ENCODE measurements around the gene BICD1.
"Not testable (repeated sequence)": the region's sequence is repeated elsewhere in the genome, so short reads cannot be mapped to it uniquely, and the experiment has no call there.

Gene BICD1

DNA sequence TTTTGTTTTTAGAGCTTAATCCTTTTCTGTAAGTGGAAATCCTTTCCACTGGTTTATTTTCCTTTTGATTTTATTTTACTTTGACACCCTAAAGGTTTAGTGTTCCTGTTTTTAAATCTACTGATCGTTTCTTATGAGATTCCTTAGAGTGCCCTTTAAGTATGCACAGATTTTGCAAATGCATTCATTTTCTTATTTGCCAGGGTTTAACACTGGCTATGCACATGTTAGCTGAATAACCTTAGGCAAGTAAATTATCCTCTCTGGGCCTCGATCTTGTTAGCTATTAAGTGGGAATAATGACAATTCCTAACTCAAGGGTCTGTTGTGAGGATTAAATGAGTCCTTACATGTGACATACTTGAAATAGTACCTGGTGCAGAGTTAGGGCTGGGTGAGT, 136.0 kb downstream of the BICD1 start:
- no peak for DNase-seq (ENCODE audit: low read depth in 2 of 2)

DNA sequence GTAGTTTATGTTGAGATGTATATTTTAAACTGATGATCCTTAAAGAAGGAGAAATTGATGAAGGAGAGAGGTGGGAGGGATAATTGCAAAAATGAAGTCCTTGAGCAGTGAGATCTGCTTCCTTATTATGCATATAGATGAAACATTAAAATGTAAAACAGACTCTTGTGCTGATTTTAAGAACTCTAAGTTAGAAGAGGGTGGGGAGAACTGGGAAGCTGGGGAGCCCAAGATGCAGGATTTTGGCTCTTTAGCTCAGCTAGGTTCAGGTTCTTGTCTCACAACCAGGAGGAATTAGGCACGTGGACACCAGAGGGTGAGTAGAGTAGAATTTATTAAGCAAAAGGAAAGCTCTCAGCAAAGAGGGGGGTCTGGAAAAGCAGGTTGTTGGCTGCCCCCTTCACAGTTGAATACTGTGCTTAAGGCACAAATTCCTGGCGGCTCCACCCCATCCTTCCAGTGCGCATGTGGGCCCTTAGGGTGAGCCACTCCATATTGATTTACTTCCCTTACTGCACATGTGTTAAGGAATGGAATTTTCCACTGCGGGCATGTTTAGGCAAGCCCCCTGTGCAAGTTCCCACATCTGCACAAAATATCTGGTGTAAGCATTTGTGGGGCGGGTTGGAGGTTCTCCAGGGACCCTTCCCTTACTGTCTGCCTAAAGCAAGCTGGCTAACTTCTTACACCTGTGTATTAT, 141.9 kb downstream of the BICD1 start:
- DNase-seq (ENCODE audit: low read depth in 2 of 2) = peak; percentile 24 to 29

DNA sequence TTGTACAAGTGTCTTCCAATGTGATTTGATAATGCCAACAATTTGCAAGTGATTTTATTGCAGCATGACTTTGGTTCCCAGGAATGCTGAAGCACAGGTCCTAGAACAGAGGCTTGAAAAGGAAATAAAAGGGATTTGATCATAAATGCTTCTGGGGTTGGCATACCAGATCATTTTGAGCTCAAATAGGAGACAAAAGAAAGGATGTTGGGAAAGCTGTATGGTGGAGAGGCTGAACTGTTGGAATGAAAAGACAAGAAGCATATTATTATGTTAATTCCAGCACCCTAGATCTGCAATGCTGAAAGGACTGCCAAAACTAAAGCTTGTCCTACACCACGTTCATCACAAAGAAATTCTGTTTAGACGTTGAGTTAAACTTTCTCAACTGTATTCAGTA, 143.1 kb downstream of the BICD1 start:
- no peak for DNase-seq (ENCODE audit: low read depth in 2 of 2)

GRCh38 chr12:32252199-32253073, 145.8 kb downstream of the BICD1 start:
- no peak for DNase-seq (ENCODE audit: low read depth in 2 of 2)

- no peak for DNase-seq (ENCODE audit: low read depth in 2 of 2)
Observed at GRCh38 chr12:32253154-32253790, 146.6 kb downstream of the BICD1 start.

DNA sequence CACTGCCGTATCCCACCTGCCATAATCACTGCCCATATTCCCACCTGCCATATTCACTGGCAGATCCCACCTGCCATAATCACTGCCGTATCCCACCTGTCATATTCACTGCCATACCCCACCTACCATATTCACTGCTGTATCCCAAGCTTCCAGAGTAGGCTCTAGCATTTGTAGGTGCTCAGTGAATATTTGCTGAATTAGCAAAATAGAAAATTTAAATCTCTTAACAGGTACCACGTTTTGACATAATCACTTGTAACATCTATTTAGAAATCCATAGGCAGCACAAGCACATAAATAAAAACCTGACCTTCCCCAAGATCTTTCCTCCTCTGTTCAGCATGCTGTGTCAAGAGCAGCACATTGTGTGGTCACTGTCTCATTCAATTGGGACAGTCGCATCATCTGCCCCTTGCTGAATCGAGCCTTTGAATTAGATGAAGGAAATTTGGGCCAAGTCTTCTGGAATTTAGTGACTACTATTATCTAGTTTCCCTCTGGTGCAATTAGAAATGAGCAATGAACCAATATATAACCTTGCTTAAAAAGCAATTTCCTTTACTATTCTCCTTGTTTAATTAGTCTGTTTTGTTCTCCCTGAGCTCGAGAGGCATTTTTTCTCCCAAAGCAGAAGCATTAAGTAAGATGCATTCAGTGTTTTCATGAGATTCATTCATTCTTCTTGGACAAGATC, 147.8 kb downstream of the BICD1 start:
- no peak for DNase-seq (ENCODE audit: low read depth in 2 of 2)

DNA sequence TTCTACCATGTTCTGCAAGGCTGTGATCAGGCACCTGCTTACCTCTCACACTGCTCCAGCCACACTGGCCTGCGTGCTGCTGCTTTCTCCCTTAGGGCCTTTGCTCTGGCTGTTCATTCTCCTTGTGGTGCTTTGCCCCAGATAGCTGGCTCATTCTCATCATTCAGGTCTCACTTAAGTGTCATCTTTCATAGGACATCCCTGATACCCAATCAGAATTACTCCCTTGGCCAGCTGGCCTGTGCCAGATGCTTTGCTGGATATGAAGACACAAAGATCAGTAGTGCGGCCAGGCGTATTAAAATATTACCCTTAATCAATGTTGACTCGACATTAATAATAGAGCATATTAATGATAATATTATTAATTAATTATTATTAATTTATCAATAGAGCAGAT, 148.9 kb downstream of the BICD1 start:
- DNase-seq (ENCODE audit: low read depth in 2 of 2) = no peak

DNA sequence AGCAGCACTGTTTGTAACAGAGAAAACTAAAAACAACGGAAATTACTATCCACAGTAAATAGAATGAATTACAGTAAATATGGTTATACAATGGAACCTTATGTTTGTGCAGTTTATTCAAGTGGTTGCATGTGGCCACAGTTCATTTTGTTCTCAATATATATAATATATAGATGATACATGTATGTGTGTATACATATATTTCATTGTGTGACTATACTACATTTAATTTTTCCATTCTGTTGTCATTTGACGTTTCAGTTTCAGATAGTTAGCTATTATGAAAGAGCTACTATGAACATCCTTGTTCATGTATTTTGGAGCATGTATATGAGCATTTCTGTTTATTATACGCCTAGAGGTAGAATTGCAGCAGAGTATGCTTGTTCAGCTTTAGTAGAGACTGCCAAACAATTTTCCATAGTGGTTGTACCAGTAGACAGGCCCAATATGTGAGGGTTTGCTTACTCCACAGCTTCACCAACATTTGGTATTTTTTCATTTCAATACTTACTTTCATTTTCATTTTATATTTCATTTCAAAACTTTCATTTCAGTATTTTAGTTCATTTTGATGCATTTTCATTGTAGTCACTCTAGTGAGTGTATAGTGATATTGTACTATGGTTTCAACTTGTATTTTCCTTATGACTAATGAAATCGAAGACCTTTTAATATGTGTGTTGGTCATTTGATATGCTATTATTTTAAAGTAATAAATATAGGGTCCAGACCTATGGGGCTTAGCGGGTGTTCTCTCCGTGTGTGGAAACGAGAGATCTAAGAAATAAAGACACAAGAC, 151.2 kb downstream of the BICD1 start:
- DNase-seq (ENCODE audit: low read depth in 2 of 2) = no peak

GRCh38 chr12:32260696-32261095, 154.0 kb downstream of the BICD1 start:
- DNase-seq (ENCODE audit: low read depth in 2 of 2) = no peak

DNA sequence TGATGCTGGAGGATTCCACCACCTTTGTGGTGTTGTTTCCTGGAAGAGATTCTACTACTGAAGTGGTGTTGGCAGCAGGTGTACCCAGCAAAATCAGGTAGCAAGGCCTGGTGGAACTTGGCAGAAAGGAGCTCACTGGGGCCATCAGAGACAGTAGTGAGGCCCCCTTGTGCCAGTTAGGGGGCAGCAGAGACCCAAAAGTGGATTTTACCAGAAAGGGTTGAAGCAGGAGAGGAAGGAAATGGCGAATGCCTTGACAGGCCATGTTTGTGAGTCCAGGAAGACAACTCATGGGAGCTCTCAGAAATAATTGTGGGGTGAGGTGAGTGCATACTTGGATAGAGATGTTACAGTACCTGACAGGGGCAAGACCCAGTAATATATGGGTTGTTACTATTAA, 155.0 kb downstream of the BICD1 start:
- DNase-seq (ENCODE audit: low read depth in 2 of 2) = no peak

GRCh38 chr12:32264961-32265360, 158.3 kb downstream of the BICD1 start:
- peak; percentile 10 to 35 for DNase-seq (ENCODE audit: low read depth in 2 of 2)

- DNase-seq (ENCODE audit: low read depth in 2 of 2) = no peak
Observed at GRCh38 chr12:32265456-32265855, 158.8 kb downstream of the BICD1 start.

DNA sequence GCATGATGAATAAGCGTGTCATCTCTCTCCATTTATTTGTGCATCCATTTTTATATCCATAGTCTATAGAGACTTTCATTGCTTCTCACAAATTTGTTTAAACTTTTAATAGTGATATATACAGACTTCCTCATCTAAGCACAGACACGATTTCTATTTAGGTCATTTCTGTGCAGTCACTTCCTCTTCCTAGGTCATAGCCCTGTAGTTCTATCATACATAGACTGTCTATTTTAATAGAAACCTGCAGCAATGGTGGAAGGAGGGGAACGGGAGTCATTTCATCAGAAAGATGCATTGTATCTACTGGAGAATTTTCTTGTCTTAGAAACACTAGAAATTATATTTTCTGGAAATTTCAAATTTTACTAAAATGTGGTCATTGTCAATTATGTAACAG, 159.3 kb downstream of the BICD1 start:
- DNase-seq (ENCODE audit: low read depth in 2 of 2) = no peak

- no peak for DNase-seq (ENCODE audit: low read depth in 2 of 2)
Observed at GRCh38 chr12:32266756-32267155, 160.1 kb downstream of the BICD1 start.

- peak in 1 of 2 experiments; percentile 21 for DNase-seq (ENCODE audit: low read depth in 2 of 2)
Observed at GRCh38 chr12:32270818-32271710, 164.4 kb downstream of the BICD1 start.

GRCh38 chr12:32272465-32272864, 165.8 kb downstream of the BICD1 start:
- DNase-seq (ENCODE audit: low read depth in 2 of 2) = no peak

GRCh38 chr12:32273063-32273522, 166.4 kb downstream of the BICD1 start:
- DNase-seq (ENCODE audit: low read depth in 2 of 2) = no peak

DNA sequence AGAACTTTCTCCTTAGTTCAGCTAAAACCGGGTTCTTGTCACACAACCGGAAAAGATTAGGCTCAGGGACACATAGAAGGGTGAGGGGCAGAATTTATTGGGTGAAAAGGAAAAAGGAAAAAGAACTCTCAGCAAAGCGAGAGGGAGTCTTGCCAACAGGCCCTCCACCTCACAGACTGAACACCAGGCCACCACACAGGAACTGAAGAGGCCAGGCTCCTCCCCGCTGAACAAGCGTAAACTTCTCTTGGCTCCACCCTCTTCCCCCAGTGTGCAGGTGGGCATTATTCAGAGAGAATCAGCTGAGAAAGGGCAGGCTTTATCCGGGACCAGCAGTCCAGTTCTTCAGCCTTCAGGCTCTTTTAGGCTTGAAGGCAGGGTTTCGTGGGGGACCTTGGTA, 167.1 kb downstream of the BICD1 start:
- no peak for DNase-seq (ENCODE audit: low read depth in 2 of 2)

GRCh38 chr12:32274665-32275064, 168.0 kb downstream of the BICD1 start:
- DNase-seq (ENCODE audit: low read depth in 2 of 2) = no peak

DNA sequence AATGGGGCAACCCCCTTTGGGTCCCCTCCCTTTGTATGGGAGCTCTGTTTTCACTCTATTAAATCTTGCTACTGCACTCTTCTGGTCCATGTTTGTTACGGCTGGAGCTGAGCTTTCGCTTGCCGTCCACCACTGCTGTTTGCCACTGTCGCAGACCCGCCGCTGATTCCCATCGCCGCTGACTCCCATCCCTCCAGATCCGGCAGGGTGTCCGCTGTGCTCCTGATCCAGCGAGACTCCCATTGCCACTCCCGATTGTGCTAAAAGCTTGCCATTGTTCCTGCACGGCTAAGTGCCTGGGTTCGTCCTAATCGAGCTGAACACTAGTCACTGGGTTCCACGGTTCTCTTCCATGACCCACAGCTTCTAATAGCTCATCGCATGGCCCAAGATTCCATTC, 168.9 kb downstream of the BICD1 start:
- DNase-seq (ENCODE audit: low read depth in 2 of 2) = not testable (repeated sequence)

All from fibroblast of skin of left biceps (primary cell).